GM19328 (cell line): ENCODE results near the gene RGS9.
"Not testable (repeated sequence)": the region's sequence is repeated elsewhere in the genome, so short reads cannot be mapped to it uniquely, and the experiment has no call there.

Source experiments
- ATAC-seq: cut with Tn5 transposase; IDR thresholded peaks from one replicate; pipeline ENCODE4 v1.9.1; 2021; ENCODE audit warnings: mild to moderate bottlenecking, moderate library complexity; ENCODE audit not compliant: unreplicated experiment

RGS9 gene

GRCh38 chr17:65155622-65156021 is 18.5 kb downstream of the RGS9 start:
- peak; percentile 49 for ATAC-seq

- ATAC-seq = no peak
These were observed 19.1 kb downstream of the RGS9 start for GRCh38 chr17:65156185-65156834.

DNA sequence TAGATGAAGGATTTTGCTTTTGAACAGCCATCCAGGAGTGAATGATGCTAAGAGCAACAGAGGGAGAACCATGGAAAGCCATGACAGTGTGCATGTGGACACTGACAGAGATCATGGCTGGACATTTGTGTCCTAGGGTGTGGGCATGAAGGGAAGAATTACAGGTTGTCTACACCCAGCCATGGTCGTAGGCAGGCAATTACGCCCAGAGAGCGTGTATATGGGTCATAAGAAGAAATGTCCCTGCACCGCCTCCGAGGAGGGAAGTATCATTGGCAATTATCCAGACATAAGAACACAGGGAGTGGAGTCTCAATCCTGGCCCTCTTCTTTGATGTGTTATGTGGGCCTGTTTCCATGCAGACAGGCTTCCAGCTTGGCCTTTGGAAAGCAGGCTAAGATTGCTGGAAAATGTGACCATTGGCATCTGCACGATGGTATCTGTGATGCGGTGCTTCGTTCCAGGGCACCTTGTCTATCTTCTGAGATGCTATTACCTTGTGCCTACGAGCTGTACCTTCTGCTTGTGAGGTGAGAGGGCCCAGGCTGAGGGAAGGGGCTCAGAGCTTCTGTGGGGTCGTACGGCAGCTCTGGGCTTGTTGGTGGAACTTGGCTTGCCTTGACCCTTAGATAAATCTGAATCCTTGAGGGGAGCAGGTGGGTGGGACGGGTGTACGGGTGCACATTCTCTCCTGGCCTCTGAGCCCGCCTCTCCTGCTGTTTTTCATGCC is 19.8 kb downstream of the RGS9 start:
- no peak for ATAC-seq

DNA sequence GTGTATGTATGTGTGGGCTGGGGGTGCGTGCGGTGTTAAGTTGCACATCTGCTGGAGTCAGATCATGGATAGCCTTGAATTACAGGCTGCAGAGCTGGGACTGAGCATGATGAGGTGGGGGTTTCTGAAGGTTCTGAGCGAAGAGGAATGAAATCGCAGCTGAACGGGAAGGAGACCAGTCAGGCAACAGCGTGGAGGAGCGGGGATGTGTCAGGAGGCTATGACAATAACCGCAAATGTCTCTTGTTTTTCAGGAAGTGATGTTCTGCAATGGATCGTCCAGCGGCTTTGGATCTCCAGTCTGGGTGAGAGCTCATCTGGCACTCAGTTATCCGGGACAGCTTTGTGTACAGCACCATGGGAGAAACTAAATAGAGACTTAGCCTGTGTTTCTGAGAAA is 20.9 kb downstream of the RGS9 start:
- no peak for ATAC-seq

- no peak for ATAC-seq
These were observed 21.5 kb downstream of the RGS9 start for GRCh38 chr17:65158622-65159021.

DNA sequence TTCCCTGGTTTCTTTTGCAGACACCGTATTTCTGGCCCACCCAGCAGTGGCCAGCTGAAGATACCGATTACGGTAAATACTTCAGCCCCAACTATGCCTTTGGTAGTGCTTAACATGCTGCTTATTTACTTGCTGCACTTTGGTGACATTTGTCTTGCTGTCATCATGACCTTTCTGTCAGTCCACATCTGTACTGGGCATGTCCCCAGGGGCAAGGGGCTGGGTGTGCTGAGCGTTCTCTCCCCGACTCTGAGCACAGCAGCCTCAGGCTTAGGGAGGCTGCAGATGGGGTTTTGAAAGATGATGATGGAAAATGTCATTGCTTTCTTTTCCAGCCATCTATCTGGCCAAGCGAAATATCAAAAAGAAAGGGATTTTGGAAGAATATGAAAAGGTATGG is 23.3 kb downstream of the RGS9 start:
- ATAC-seq = no peak

- peak; percentile 89 for ATAC-seq
These were observed 26.9 kb downstream of the RGS9 start for GRCh38 chr17:65163990-65164495.

DNA sequence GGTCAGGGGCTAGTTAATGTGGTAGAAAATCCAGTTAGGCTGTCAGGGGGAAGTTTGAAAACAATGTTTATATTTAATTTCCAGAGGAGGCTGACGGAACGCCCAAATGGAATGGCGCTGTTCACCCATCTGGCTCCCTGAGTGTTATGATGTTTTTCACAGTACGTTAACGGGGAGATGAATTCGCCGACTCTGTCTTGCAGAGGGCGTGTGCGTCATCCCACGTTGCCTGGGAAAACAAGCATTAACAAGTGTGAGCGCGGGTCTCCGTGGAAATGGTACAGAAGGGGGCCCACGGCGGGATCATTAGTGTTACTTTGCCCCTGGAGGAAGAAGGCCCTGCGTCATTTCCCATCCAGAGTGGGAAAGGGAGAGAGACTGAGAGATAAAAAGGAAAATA is 29.6 kb downstream of the RGS9 start:
- no peak for ATAC-seq

DNA sequence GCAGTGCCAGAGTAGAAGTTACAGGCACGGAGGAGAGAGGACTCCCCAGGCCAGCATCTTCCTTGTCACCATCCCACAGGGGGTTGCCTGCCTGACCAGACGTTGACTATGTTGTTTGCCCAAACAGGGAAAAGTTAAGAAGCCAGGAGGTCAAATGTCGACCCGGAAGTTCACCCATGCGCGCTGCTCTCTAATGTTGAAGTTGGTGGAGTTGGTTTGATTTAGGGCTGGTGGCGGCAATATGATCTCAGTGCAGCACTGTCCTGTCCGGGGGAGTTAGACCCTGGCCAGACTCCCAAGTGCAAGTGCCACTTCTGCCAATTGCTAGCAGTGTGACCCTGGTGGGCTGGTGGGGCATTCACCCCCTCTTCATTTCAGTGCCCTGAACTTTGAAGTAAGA is 30.4 kb downstream of the RGS9 start:
- no peak for ATAC-seq

GRCh38 chr17:65169691-65170090 is 32.5 kb downstream of the RGS9 start:
- ATAC-seq = no peak

DNA sequence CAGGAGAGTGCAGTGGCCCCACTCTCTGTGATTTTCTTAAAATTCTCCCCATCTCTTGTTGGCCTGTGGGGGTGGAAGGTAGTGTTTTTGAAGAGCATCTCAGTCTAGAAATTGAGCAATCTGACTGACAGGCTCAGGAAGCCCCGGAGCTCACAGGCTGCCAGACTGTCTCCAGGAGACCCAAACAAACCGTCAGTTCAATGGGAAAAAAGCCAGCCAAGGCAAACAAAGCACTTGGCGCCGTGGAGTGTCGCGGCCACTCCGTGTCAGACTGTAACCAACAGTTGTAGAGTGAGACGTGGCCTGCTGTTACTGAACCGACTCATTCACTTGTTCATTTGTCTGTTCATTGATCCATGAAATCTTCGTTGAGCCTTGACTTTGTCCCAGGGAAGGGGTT is 33.7 kb downstream of the RGS9 start:
- no peak for ATAC-seq

- no peak for ATAC-seq
These were observed 34.6 kb downstream of the RGS9 start for GRCh38 chr17:65171752-65172151.

GRCh38 chr17:65172496-65173136 is 35.4 kb downstream of the RGS9 start:
- ATAC-seq = no peak

GRCh38 chr17:65173284-65173793 is 36.2 kb downstream of the RGS9 start:
- ATAC-seq = no peak

DNA sequence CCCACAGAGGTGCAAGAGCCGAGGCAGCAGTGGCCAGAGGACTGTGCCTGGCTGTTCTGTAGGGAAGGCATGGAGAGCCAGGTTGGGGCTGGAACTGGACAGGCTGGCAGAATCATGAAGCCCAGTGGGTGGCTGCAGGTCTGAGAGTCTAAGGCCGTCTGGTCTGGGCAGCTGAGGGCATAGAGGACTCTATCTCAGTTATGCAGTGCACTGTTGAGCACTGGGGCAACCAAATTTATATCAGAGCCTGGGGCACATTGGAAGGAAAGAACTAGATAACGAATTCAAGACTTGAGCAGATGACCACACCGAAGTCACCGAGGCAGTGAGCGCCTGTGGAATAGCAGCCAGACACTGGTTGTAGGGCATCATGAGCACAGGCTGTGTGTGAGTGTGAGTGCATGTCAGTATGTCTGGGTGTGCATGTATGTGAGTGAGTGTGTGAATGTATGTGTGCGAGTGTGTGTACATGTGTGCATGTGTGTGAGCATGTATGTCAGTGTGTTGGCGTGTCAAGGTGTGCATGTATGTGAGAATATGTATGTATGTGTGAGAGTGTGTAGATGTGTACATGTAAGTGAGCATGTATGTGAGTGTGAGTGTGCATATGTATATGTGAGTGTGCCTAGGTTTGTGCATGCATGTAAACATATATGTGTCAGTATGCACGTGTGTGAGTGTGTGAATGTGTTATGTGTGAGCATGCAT is 37.0 kb downstream of the RGS9 start:
- no peak for ATAC-seq

DNA sequence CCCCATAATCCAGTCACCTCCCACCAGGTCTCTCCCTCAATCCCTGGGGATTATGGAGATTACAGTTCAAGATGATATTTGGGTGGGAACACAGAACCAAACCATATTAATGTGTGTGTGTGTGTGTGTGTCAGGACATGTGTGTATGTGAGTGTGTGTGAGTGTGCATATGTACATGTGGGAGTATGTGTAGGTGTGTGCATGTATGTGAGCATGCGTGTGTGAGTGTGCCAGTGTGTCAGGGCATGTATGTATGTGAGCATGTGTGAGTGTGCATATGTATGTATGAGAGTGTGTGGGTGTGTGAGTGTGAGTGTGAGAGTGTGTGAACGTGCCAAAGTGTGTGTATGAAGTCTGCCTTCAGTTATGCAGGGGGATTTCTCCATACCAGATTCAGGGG is 37.8 kb downstream of the RGS9 start:
- ATAC-seq = no peak

DNA sequence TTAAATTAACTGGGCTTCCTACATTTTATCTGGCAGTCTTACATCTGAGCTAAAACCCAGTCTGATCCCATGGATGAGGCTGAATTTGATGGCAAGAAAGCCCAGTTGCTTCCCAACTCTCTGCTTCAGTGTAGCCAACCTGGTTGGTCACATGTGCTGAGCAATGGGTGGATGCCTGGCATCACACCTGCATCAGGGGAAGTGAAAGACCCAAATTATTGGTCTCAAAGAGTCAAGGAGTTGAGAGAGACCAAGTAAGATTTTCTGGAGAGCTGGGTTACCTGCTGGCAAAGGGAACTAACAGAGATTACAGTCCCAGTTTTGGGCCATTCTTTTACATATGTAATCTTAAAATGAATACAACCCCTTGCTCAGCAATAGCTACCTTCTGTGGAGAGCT is 38.8 kb downstream of the RGS9 start:
- no peak for ATAC-seq

- ATAC-seq = no peak
These were observed 39.7 kb downstream of the RGS9 start for GRCh38 chr17:65176646-65177409.

DNA sequence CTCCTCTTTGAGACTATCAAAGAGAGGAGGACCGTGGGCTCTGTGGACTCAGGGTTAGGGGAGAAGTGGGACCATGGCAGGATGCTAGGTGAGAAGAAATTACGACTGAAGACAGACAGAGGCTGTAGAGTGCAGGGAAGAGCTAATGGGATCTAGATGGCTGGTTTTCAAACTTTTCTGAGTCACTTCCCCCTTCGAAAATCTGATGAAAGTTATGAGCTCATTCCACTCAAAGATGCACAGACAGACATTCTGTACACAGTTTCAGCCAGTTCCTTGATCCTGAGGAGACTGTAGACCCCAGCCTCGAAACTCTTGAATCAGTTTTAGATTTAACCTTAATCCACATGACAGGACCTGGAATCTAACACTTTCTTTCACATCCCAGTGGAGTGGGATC is 40.7 kb downstream of the RGS9 start:
- ATAC-seq = no peak

GRCh38 chr17:65180276-65180675 is 43.1 kb downstream of the RGS9 start:
- not testable (repeated sequence) for ATAC-seq
